NOMO-1 treated with dmso at 0.1 percent for 144 hours (cell line): ENCODE data around the gene CCDC148.
"Not testable (repeated sequence)": the region's sequence is repeated elsewhere in the genome, so short reads cannot be mapped to it uniquely, and the experiment has no call there.

Source experiments
- DNase-seq: peaks from one replicate; lab custom pipeline; 2025; ENCODE audit not compliant: unreplicated experiment; lab: John Stamatoyannopoulos, UW

CCDC148 gene

GRCh38 chr2:158297606-158298005 lies 158.9 kb downstream of the CCDC148 start:
- peak; percentile 20 for DNase-seq

DNA sequence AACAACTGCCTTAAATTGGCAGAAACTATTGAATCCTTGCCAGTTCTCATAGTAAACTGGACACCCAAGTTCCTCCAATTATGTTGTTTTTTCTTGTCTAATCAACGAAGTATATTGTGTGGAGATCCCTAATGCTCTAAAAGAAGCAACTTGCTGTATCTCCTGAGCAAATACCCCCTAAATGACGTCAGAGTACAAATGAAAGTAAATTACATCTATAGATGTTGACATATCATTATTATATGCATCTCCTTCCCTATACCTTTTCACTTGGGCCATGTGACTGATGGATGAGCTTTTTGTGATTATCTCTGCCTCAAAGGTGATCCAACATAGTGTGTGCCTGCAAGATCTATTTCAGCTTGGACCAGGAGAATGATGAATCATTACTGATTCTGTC lies 159.4 kb downstream of the CCDC148 start:
- no peak for DNase-seq

GRCh38 chr2:158293722-158294121 lies 162.8 kb downstream of the CCDC148 start:
- no peak for DNase-seq

DNA sequence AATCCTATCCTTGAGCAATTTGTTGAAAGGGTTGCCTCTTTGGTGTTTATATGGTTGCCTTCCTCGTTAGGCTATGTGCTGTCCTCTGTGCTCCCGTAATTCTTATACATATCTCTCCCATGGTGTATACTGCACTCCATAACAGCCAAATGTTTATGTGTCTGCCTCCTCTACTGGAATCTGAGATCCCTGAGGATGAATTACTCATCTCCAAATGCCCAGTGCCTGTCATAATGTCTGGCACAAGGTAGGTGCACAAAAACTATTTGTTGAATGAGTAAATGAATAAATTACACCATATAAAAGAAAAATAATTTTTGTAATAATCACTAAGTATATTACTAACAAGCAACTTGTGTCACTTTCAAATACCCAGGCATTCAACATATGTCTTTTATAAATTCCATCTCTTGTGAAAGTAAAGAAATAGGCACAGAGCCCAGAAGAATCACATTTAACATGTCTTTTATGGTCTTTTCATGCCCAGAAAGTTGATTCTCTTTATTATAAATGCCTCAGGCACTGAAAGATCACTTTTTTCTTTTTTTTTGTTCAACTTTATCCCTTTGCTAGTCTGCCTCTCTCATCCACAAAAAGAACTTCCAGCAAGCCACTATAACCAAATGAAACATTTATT lies 164.9 kb downstream of the CCDC148 start:
- no peak for DNase-seq

- DNase-seq = no peak
Observed at GRCh38 chr2:158290225-158290624, 166.3 kb downstream of the CCDC148 start.

DNA sequence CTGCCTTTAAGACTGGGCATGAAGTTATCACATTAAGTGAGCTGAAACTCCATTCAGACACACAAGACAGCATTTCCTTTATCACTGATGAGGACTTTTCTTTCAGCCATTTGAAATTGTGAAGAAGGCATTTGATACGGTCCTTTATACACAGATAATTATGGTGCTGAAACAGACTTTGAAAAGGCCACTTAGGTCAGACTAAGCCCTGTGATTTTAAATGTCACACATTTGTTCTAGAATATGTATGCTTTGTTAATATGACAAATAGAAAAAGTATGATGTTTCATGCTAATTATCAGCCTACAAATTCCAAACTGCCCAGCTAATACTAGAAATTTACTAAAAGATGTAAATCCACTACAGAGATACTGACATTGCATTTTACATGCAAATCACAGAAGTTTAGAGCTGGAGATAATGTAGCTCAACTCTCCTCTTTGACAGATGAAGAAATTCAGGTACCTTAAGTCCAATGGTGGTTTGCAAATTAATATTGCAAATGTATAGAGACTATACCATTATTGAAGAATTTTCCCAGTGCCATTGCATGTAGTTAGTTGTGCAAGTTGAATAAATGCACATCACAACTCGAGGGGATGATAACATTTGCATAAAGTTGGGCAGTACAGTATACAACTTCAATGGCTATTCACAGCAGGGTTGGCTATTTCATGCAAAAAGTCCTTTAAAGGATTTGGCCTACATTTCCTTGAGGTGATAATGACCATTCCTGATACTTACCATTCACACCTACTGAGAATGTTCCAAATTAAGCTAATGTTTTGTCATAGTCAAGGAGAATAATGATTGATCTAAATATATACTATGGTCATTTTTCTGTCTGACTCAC lies 179.7 kb downstream of the CCDC148 start:
- no peak for DNase-seq

GRCh38 chr2:158273791-158274190 lies 182.8 kb downstream of the CCDC148 start:
- no peak for DNase-seq

DNA sequence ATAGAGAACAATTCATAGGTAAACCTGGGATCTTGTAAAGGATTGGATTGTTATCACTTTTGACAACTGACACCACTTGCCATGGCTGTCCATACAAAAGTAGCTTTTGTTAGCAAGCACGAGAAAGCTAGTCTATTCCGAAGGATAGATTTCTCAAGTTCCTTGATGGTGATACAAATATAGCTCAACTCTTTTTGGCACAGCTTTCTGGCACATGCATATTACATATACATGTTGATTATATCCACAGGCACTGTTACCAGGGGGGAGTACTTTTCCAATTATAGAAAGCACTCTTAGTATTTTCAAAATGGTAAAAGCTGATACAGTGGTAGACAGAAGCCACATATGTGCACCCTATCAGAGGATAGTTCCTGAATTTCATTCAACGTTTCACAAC lies 186.0 kb downstream of the CCDC148 start:
- no peak for DNase-seq

DNA sequence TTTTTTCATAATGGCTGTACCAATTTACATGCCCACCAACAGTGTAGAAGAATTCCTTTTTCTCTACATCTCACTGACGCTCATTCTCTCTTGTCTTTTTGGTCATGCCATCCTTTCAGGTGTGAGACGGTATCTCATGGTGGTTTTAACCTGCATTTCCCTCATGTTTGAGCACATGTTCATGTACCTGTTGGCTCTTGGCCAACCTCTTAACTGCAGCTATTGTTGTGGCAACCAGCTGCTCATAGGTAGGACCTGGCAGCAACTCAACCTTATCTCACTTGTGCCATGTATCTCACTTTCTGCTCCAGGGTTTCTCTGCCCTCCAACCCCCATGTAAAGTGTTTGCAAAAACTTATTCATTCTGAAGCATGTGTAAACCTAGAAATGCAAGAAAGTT lies 187.4 kb downstream of the CCDC148 start:
- DNase-seq = no peak

DNA sequence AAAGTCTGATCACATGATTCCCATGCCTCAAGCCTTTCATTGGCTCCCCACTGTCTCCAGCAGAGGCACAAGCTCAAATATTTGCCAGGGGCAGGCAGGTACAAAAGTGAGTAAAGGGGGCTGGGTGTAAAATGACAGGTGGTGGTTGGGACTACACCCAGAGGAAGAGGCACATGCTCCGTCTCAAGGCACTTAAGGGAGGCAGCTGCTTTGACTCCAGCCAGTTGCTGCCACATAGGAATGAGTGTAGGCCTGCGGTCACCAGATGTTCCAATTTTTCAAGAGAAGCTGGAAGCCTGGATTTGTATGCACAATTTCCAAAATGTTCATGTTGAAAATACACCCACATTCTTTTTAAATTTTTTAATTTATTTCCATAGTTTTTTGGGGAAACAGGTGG lies 190.4 kb downstream of the CCDC148 start:
- DNase-seq = no peak

GRCh38 chr2:158255257-158255656 lies 201.3 kb downstream of the CCDC148 start:
- DNase-seq = no peak

- no peak for DNase-seq
Observed at GRCh38 chr2:158253170-158253569, 203.4 kb downstream of the CCDC148 start.

GRCh38 chr2:158251356-158251755 lies 205.2 kb downstream of the CCDC148 start:
- DNase-seq = no peak

- DNase-seq = no peak
Observed at GRCh38 chr2:158243392-158243791, 213.2 kb downstream of the CCDC148 start.

DNA sequence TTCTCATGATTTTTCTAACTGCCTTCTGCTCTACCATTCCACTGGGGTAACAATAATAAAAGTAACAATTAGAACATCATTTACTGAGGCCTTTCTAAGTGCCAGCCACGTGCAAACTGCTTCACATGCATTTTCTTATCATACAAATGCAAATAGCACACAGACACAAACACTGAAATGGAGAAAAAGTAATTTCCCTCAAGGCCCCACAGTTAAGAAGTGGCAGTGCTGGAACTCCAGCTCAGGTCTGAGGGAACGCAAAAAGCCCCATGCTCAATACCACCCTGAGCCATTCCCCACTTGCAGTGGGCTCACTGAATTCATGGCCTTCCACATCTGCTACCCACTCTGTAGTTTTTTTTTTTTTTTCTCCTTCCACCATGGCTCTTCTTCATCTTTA lies 214.3 kb downstream of the CCDC148 start:
- no peak for DNase-seq

GRCh38 chr2:158240975-158241374 lies 215.6 kb downstream of the CCDC148 start:
- no peak for DNase-seq

- no peak for DNase-seq
Observed at GRCh38 chr2:158239271-158239670, 217.3 kb downstream of the CCDC148 start.

- no peak for DNase-seq
Observed at GRCh38 chr2:158234497-158234896, 222.1 kb downstream of the CCDC148 start.

- DNase-seq = no peak
Observed at GRCh38 chr2:158232476-158232875, 224.1 kb downstream of the CCDC148 start.

DNA sequence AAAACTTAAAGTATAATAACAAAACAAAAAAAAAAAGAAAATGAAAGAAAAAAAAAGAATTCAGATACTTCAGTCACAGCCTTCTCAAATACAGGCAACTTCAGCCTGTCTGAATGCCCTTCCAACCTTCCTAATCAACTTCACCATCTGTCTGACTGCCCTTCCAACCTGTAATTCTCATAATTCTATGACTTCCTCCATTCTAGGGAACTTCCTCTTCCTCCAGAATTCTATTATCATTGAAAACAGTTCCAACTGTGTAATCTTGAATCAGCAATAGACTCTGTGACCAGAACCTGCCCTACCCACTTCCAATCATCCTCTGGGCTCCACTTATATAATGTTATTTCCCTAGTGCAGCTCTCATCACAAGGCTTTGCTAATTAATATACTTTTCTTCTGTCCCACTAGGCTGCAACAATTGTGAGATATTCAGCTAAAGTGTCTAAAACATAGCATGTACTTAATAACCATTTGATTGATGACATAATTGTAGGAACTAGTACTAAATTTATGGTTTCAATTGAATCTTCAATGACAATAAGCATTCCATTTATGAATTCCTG lies 227.5 kb downstream of the CCDC148 start:
- DNase-seq = peak; percentile 23

GRCh38 chr2:158223066-158223465 lies 233.5 kb downstream of the CCDC148 start:
- DNase-seq = not testable (repeated sequence)
